ENCODE data around the gene HPRT1.

Gene HPRT1

DNA sequence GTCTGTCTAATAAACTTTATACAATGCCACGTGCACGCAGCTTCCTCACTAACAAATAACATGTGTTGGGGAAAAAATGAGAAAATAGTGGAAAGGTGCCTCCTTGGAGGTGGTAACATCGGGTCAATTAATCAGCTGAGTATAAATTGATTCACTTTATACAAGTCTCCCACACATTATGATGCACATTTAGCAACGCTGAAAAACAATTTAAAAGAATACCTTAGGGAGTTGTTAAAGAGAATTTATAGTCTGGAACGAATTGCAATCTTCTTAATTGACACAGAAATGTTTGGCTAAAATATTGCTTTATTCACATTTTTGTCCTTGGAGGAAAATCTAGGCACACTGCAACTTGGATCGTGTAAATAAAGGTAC, 84.2 kb downstream of the HPRT1 start:
- no peak for DNase-seq (ENCODE audit: low spot score)

GRCh38 chrX:134544513-134545151, 84.7 kb downstream of the HPRT1 start:
- DNase-seq (ENCODE audit: low spot score): no peak

GRCh38 chrX:134545510-134545909, 85.5 kb downstream of the HPRT1 start:
- DNase-seq (ENCODE audit: low spot score): no peak

GRCh38 chrX:134546187-134546586, 86.2 kb downstream of the HPRT1 start:
- no peak for DNase-seq (ENCODE audit: low spot score)

DNA sequence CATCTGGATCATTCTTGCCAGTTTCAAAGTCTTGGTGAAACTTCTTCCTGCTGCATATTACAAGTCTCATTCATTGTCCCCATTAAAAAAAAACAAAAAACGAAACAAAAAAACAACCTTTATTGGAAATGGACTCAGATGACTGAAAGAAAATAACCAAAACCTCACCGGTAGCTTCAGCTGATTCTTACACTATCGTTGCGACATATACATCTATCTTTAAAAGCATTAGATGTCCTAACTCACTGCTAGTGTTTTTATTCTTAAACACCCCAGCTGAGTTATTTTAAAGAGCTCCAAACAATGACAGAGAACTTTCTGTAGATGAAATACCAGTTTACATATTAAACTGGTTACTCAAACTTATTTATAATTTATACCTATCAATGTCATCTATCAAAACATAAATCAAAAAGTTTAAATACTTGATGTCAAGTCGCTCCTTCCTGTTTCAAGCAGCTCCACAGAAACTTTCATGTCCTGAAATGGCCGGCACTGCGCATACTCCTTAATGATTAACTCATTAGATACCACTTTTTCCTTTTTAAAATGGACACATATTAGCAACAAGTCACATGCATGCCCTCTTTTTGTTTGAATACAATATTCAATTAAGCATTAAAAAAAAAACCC, 87.2 kb downstream of the HPRT1 start:
- no peak for DNase-seq (ENCODE audit: low spot score)

DNA sequence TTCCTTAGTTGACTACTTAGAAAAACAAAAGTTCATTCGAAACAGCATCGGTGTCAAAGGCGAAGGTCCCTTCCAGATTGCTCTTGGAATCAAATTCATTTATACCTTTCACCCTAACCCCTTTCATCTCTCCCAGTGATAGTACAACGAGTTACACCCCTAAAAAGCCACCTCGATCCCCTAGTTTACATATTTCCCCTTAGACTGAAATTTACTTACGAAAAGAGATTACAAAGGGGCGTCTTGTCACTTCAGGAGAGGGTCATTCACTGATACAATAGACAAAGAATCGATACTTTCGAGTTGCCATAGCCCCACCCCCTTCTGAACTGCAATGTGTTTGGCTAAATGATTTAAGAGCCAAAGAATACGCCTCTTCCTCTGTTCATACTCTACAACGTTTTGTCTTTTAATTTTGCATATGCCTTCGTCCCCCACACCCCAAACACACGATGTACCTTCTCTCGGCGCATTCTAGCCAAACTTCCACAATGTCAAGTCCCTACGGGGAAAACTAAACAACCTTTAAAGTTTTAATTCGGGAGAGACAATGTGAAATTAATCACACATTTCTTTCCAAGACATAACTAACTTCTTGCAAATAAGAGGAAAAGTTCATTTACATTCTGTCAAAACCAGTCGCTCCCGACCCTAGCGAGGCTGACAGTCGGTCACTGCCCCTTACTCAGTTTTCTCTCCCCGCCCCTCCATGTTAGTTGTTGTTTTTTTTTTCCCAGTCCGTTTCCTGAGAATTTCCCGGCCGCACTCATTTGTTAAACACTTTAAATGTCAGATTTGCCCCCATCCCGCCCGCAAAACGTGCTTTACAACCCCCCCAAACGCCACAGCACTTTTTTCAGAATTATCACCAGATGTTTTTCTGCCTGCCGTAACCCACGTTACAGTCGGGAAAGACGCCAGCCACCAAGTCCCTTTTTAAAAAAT, 88.6 kb downstream of the HPRT1 start:
- no peak for DNase-seq (ENCODE audit: low spot score)
